DMS79 treated with DMSO at 0.1 percent for 48 hours (cell line): ENCODE measurements around the gene UBE2L5.
"Not testable (repeated sequence)": the region's sequence is repeated elsewhere in the genome, so short reads cannot be mapped to it uniquely, and the experiment has no call there.

Source experiments
- DNase-seq: peaks from one replicate; lab custom pipeline; 2025; lab: John Stamatoyannopoulos, UW

UBE2L5 gene

DNA sequence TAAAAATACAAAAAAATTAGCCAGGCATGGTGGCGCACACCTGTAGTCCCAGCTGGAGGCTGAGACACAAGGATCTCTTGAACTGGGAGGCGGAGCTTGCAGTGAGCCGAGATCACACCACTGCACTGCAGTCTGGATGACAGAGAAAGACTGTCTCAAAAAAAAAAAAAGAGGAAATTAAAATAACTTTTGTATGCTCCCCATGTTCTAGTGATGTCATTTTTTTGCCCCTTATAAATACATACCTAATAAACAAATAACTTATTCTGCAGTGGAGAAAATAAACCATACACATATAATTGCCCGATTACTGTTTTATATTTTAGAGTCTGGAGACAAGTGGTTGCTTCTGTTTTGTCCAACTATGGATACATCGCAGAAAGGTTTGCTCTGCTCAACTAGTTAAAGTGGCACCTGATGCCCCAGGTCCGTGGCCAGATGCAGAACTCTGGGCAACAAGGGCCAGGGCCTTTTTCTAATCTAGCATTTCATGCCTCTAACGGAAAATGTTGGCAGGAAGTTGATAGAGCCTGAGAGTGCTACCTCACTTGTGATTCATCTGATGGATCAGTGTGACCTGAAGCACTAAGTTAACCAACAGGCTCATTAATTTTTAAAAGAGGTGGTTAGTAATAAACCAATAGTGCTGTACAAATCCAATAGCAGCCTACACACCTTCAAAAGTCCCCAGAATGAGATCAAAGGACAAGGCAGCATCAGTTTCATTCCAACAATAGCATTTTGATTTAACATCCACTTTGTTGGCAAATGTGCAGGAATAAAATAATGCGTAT lies 18.8 kb downstream of the UBE2L5 start:
- no peak for DNase-seq

DNA sequence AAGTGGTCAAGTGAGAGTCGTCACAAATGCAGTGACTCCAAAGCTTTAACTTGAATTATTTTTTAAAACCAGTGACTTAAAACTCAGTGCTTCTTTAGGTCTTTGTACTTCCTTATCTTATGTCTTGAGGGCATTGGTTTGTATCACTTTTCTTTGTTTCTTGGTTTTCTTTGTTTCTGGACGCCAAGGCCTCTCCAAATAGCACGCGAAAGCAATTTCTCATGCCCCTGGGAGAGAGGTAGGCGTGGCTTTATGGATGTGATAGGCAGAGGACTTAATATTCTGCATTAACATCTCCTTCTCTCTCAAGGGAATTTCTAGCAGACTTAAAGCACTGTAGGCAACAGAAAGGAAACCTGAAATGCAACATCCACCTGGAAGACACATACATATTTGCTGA lies 20.6 kb downstream of the UBE2L5 start:
- no peak for DNase-seq

DNA sequence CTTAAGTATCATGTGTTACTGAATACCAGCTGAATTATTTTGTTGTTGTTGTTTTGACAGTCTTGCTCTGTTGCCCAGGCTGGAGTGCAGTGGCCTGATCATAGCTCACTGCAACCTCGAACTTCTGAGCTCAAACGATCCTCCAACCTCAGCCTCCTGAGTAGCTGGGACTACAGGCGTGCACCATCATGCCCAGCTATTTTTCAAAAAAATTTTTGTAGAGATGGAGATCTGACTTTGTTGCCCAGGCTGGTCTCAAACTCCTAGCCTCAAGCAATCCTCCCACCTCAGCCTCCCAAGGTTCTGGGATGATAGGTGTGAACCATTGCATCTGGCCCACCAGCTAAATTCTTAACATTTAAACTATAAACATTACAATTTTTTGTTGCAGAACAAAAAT lies 21.2 kb downstream of the UBE2L5 start:
- DNase-seq = not testable (repeated sequence)

DNA sequence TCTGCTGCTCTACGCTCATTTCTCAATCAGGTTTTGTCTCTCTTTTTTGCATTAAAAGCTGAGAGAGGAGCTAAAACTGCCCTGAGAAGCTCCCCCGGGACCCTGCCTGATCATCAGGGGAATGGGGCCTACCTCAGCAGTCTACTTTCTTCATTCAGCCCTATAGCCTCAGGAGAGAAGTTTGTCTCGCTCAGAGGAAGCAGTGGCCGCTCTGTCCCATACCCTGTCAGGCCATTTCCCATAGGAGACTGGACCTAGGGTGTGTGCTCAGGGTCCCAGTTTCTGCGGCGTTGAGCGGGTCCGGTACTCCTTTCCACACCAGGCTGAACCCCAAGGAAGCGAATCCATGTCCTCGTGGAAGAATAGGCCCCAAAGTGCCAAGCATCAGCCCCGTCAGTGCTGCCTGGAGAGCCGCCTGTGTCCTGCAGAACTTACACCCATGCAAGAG lies 21.7 kb downstream of the UBE2L5 start:
- DNase-seq = no peak

DNA sequence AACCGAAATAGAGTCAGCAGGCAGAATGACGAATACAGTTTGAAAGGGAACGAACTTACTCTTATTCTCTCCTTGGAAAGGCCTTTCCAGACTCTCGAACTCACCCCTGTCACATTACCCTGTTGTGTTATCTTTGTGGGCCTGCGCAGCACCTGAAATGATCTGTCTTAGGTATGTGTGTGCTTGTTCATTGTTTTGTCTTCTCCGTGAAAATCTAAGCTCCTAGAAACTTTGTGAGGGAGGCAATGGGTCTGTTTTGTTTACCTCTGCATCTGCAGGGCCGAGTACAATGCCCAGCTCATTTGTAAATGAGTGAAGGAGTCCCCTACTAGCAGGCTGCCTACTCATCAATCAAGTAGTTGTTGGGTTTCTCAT lies 23.8 kb downstream of the UBE2L5 start:
- DNase-seq = peak; percentile 82

DNA sequence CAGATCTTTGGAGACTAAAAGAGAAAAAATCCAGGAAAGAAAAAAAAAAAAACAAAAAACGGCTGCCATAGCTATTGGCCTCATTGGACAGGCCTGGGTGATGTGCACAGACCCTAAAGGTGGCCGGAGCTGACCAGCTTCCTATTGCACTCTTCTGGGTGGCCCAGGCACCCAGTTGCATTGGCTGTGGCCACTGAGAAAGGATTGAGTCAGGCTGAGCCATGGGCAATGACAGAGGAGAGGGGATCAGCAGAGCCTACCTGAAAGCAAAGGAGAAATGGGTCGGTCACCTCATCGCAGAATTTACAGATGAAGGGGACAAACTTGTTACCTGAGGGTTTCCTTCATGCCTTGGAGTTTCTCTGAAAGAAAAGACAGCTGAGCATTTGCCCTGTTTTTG lies 26.1 kb downstream of the UBE2L5 start:
- no peak for DNase-seq

DNA sequence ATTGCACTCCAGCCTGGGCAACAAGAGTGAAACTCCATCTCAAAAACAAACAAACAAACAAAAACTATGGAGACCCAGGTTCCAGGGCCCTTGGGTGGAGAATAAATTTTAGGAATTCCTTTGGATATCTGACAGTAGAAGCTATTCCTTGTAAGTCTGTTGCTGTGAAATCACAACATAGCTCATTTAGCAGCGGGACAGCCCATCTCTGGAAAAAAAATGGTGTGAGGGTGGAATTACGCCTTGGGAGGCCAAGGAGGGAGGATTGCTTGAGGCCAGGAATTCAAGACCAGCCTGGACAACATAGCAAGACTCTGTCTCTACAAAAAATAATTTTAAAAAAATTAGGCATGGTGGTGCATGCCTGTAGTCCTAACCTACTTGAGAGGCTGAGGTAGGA lies 27.8 kb downstream of the UBE2L5 start:
- DNase-seq = no peak

DNA sequence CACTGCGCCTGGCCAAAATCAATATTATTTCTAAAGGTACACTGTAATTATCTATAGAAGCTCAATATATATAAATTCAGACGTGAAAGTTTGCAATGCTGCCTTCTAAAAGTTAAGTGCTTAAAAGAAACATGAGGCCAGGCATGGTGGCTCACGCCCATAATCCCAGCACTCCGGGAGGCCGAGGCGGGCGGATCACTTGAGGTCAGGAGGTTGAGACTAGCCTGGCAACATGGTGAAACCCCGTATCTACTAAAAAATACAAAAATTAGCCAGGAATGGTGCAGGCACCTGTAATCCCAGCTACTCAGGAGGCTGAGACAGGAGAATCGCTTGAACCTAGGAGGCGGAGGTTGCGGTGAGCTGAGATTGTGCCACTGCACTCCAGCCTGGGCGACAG lies 29.2 kb downstream of the UBE2L5 start:
- not testable (repeated sequence) for DNase-seq

DNA sequence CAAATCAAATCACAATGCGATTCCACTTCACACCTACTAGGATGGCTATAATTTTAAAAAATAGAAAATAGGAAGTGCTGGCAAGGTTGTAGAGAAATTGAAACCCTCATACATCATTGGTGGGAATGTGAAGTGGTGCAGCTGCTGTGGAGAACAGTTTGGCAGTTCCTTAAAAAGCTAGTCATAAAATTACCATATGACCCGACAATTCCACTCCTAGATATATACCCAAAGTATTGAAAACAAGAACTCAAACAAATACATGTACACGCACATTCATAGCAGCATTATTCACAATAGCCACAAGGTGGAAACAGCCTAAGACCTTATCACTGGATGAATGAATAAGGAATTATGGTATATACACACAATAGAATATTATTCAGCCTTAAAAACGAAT lies 31.4 kb downstream of the UBE2L5 start:
- no peak for DNase-seq

DNA sequence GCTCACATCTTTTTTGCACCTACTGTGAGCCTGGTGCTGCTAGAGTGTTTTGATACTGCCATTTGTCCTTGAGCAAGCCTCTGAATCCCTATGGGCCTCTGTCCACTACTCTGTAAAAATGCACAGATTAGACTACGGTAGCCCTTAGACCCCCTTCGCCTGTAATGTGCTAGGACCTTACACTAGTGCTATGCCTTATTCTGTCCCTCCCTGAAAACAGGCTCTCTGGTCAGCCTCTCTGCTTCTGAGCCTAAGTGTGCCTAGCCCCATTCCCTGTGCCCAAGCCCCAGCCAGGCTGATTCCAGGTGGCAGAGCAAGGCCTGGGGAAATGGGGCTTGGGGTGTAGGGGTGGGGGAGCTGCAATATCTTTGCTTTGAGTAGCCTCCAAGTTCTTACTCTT lies 32.7 kb downstream of the UBE2L5 start:
- no peak for DNase-seq

DNA sequence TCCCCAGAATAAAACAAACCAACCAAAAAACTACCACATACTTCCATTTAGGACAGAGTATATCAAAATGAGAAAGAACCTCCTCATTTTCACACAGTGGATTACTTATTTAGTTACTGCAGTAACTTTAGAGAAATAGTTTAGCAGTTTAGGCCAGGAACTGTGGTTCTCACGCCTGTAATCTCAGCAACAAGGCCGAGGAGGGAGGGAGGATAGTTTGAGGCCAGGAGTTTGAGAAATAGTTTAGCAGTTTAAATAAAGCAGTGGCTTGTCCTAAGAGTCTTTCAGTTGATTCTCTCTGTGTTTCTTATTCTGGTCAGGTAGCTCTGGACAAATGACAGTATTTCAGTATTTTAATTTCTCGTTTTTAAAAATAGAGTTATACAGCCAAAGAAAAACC lies 34.0 kb downstream of the UBE2L5 start:
- no peak for DNase-seq

DNA sequence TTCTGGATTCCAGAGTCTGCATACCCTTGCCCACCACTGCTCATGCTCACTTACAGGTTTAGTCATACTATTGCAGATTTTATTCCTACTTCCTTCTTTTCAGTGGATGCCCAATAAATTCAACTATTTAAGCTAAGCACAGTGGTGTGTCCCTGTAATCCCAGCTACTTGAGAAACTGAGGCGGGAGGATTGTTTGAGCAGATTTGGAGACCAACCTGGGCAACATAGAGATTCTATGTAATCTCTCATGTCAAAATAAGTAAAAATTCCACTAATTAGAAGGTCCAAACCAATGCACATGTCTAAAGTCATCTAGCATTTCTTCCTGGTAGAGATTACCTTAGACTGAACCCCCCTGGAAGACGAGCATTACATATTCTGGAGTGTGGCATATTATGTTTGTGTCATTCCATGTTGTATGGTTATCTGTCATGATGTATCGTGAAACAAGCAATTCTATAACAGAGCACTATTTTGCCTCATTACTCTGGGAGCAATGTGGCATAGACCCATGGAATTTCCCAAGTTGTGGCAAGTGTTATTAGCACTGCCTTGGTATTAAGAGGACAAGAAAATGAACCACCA lies 35.1 kb downstream of the UBE2L5 start:
- no peak for DNase-seq

DNA sequence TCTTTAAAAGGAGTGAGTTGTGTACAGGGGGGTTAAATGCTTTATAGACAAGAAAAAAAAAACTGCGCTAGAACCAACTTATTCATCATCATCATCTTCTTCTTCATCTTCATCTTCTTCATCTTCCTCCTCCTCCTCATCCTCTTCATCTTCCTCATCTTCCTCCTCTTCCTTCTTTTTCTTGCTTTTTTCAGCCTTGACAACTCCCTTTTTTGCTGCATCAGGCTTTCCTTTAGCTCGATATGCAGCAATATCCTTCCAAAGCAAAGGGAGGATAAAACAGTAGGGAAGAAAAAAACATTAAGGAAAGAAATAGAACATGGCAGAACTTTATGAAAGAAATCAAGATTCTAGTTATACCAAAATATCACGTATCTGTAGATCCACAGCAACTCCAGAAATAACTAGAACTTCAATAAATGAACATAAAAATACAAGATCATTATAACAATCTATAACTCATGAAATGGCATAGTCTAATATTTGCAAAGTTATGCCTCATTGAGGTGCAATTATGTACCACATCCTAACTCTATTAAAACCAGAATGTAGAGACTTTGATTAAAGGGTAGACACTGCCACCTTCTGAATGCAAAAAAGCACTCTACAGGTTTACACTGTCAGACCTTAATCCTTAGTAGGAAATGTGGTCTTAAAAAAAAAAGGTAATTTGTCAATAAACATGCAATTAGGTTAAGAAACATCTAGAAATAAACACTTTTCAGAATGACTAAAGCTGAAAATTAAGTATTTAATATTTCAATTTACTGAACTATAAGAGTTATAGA lies 39.2 kb downstream of the UBE2L5 start:
- peak; percentile 17 for DNase-seq

DNA sequence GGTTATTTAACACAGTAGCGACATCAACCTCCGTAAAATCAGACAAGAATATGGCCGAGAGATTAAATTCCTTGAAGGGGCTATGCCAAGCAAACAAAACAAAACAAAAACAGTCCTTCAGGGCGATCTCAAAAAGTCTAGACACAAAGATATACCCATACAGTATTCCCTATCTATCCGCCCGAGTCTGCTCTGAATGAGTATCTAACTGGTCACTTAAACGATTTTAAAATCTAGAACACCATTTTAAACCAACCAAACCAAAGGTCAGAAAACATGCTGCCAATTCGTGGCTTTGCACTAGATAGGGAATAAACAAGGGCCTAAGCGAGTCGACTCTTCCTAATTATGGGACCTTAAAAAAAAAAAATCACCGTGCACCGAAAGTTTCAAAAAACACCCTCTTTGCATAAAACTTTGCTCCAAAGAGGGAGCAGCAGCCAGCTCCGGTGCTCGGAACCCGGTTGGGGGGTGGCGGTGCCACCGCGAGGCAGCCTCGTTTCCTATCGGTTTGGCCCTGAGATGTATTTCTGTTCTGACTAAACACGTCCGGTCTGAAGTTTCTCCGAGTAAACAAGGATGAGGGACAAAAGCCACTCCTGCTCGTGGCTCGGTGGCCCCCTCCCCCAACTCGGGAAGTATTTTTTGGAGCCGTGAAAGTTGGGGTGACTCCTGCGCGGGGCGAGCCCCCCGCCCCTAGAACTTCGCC lies 41.6 kb downstream of the UBE2L5 start:
- no peak for DNase-seq

DNA sequence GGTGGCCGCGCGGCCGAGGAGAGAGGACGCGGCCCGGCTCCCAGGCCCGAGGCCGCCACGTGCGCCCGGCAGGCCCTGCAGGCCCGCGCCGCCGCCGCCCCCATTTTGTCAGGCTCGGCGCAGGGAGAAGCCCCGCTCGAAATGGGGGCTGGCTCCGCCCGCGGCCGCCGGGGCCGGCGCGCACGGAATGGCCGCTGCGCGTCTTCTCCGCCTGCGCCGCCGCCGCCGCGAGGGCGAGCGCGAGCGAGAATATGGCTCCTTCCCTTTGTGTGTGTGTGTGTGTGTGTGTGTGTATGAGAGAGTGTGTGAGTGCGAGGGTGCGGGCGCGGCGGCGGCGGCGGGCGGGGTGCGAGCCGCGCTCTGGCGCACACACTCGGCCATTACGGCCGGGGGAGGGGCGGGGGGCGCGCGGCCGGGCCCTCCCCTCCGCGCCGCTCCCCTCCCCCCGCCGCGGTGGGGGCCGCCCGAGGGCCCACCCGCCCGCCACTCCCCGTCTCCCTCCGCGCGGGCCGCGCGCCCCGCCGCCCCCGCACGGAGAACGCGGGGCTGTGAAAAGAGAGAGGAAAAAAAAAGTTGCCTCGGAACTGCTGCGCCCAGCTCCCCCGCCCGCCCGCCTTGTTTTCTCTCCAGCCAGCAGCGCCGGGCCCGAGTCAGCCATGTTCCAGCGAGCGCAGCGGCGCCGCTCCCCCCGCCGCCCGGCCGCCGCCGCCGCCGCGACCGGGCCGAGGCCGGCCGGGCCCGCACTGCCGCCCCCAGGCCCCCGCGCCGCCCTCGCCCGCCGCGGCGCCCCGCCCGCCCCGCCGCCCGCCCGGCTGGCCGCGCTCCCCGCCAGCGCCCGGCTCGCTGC lies 42.4 kb downstream of the UBE2L5 start:
- peak; percentile 30 for DNase-seq

DNA sequence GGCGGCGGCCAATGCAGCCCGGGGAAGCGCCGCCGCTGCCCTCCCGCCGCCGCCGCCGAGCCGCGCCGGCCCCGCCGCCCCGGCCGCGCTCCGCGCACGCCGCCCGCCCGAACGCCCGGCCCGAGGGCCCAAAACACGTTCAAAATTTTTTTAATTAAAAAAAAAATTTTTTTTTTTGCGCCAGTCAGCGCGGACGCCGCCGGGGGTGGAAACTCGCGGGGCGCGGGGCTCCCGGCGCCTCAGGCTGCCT lies 43.0 kb downstream of the UBE2L5 start:
- DNase-seq = no peak

DNA sequence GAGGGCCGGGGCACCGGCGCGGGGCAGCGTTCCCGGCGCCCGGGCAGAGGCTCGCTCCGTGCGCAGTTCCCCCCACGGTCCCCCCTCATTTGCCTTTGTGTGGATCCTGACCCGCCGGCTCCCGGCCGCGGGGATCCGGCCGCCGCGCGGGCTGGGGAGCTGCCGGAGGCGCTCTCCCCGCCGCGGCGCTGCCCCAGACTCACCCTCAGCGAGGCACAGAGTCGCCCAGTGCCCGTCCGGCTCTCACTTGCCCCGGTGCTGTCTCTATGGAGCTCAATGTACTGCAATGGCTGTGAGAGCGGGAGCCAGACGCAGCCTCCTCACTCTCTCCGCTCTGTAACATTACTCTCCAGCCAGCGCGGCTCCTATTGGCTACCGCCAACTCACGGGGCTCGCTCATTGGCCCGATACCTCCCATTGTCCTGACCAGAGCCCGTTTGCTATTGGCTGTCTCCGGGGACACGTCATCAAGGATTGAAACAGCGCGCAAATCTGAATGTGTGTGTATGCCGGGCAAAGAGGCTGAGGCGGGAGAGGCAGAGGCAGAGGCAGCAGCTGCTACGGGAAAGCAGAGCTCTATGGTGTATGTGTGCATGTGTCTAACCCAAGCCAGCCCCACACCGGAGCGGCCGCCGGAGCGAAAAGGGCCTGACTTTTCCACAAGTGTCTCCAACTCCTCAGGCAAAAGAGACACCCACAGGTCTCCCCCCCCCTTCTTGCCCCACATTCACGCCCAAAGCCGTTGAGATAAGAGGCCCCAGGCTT lies 43.5 kb downstream of the UBE2L5 start, which contains the start of gene HMGB1:
TSS of gene HMGB1 (minus strand) at position 344 of the 765 bp plus-strand sequence. CDS start 2,256 bp downstream, outside the sequence.
- DNase-seq = peak; percentile 95

DNA sequence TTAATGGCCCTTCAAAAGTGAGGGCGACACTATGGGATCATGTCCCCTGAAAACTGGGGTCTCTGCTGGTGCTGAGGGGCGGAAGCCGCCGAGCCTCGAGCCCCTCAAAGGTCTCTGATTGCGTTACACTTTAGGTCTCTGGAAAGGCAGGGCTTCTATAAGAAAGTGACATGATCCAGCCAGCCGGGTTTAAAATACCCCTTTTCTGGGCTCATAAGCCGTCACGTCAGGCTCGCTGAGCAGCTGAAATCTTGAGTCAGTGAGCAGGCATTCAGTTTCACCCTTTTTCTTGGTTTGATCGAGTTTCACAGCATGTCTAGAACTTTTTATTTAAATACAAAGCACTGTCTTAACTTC lies 44.0 kb downstream of the UBE2L5 start:
- peak; percentile 19 for DNase-seq

DNA sequence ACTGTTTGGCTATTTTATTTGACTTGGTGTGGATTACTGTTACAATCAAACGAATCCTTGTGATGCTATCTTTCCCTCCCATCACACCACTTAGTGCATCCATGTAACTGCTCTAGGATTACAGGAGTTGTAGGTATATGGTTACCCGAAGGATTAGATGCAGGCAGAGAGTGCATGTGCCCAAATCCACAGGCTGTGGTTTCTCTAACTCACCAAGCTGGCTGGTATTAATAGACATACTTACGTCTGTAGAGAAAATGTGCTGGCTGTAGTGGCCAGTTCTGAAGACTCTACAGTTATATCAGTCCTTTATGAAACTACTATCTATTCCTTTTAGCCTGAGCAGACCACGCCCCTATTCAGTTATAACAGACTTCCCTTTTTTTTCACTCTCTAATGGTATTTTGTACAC lies 44.6 kb downstream of the UBE2L5 start:
- DNase-seq = no peak

DNA sequence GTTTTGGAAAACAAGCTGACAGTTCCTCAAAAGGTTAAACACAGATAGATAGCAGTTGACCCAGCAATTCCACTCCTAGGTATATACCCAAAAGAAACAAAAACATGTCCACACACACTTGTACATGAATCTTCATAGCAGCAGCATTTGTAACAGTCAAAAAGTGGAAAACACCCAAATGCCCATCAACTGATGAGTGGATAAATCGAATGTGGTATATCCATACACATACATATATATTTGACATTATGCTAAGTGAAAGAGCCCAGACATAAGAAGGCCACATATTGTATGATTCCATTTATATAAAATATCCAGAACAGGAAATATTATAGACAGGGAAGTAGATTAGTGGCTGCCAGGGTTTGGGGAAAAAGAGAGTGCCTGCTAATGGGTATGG lies 51.4 kb downstream of the UBE2L5 start:
- DNase-seq = no peak
